DMS79 (cell line): ENCODE results near the gene BBOX1.
A peak's percentile ranks its signal among the peaks of the same experiment; 100 is the strongest.
"Not testable (repeated sequence)": the region's sequence is repeated elsewhere in the genome, so short reads cannot be mapped to it uniquely, and the experiment has no call there.

Experiments used
- DNase-seq: peaks from one replicate; lab custom pipeline; 2025; lab: John Stamatoyannopoulos, UW

BBOX1 gene

DNA sequence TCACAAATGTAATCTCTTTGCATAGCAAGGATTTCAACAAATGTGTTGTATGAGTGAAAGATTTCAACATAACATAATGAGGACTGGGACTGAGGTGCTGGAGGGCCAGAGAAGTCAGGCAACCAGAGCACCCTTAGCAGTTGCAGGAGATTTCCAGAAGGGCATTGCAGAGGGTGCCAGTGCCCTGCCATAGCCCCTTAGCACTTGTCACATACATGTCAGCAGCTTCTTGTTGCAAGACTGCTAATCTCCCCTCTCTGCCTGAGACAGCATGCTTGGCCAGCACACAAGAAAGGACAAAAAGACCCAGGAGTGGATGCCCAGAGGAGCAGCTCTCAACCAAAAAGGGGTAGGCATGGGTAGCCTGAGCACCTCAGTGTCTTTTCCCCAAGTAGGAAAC lies 43.2 kb downstream of the BBOX1 start:
- DNase-seq = no peak

- no peak for DNase-seq
Observed at GRCh38 chr11:27084518-27084917, 43.9 kb downstream of the BBOX1 start.

GRCh38 chr11:27085111-27085510 lies 44.5 kb downstream of the BBOX1 start:
- DNase-seq = no peak

- no peak for DNase-seq
Observed at GRCh38 chr11:27085605-27086004, 45.0 kb downstream of the BBOX1 start.

DNA sequence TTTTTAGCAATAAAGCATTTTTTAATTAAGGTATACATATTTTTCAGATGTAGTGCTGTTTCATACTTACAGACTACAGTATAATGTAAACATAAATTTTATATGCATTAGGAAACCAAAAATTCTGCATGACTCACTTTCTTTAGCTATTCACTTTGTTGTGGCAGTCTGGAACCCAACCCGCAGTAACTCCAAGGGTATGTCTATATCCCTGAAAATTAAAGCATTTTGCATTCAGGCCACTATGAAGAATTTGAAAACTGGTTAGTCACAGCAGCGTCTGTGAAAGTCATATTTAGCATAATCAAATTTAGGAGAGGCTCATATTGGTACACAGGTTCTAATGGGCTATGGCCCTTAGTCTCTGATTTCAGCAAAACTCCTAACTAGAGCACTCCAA lies 46.8 kb downstream of the BBOX1 start:
- DNase-seq = no peak

DNA sequence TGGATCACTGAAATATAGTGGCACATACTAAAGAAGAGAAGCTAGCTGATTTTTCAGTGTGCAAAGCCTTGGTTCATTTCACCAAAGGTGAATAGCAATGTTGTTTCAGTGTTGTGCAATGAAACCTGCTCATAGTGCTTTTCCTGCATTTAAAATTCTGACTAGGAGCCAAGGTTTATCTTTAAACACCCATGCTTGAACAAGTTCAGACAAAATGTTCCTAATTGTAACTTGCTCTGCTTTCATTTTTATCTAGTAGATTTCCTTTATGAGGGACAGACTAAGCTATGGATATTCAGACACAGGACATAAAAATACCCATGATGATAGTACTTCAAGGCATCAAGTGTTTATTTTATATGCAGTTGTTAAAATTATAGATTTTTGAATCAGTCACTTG lies 47.7 kb downstream of the BBOX1 start:
- DNase-seq = peak; percentile 42

GRCh38 chr11:27089746-27090145 lies 49.1 kb downstream of the BBOX1 start:
- DNase-seq = no peak

GRCh38 chr11:27090357-27090948 lies 49.8 kb downstream of the BBOX1 start:
- DNase-seq = not testable (repeated sequence)

DNA sequence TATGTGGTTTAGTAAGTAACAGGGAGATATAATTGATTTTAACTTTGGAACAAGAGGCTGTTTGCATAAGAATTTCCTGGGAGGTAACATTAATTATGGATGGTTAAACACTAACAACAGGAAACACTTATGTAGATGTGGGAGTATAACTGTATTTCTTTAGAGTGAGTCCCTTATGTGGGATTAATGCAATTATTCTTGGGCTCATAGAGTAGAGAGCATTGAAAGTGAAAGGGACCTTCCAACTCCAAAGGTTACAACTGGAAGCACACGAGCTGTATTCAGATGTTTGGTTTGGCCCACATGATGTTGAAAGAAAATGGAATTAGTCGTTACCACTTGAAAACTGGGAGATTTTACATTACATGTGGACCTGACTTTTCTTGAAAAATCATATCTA lies 53.5 kb downstream of the BBOX1 start:
- DNase-seq = no peak

DNA sequence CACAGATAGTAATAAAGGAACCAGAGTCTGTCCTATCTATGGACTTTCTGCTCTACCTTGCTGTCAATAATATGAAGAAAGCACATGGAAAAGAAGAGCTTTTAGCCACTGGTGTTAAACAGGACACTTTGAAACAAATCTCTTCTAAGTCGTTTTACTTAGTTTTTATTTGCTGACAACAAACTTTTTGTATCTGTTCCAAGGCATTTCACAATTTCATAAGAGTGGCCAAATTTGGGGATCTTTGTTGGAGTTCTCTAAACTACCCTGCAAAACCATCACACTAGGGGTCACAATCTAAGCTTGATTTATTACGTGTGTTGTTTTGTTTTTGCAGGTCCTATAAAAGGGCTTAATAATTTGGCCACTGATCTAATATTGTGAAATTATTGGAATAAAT lies 54.4 kb downstream of the BBOX1 start:
- no peak for DNase-seq

GRCh38 chr11:27095887-27096286 lies 55.3 kb downstream of the BBOX1 start:
- DNase-seq = no peak

DNA sequence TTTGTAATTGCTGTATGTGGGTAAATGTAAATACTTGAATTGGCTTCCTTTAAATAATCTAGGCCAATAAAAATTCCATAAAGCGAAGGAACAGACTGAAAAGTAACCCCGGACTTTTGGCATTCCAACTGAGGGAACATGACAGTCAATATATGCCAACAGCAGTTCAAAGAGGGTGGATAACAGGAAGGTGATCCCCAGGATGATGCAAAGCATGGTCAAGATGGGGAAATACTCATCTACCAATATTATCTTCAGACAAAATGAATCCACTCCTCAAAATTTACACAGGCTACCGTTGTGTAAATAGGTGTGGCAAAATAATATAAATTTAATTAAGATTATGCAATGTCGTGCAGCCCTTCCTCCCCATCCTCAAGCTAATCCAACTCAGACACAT lies 56.9 kb downstream of the BBOX1 start:
- no peak for DNase-seq

DNA sequence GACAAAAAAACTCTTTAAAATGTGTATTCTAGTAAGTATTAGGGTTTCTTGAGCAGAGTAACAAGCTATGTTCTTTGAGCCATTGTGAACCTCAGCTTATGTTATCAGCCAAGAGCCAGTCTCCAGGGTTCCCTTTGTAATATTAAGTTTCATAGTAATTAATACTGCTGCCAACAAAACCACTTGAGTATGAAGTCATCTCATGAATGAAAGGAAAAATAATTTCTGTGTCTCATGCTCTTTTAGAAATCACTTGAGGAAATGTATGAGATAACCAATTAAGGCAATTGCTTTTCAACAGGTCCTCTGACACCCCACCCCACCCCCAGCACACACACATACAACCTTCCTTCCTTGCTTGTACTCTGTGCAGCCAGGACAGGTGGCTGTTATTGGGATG lies 59.9 kb downstream of the BBOX1 start:
- DNase-seq = peak; percentile 87

GRCh38 chr11:27107548-27107947 lies 66.9 kb downstream of the BBOX1 start:
- DNase-seq = no peak

DNA sequence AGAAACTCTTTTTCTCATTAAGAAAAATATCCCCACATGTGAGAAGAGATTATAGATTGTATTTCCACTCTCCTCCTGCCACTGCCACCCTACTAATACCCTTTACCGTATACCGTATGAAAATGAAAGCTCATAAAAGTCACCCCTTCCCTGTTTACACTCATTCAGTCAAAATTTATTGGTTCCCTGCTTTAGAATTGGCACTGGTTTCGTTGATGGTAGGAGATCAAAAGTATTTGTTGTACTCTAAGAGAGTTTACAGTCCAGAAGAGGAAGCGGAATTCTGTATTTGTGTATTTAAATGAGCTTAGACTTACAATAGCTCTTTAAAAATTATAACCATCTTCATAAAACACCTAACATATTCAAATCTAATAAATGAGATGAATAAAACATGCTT lies 68.2 kb downstream of the BBOX1 start:
- no peak for DNase-seq

- DNase-seq = no peak
Observed at GRCh38 chr11:27111896-27112295, 71.3 kb downstream of the BBOX1 start.

GRCh38 chr11:27112946-27113345 lies 72.3 kb downstream of the BBOX1 start:
- DNase-seq = no peak

- no peak for DNase-seq
Observed at GRCh38 chr11:27115051-27115650, 74.5 kb downstream of the BBOX1 start.

DNA sequence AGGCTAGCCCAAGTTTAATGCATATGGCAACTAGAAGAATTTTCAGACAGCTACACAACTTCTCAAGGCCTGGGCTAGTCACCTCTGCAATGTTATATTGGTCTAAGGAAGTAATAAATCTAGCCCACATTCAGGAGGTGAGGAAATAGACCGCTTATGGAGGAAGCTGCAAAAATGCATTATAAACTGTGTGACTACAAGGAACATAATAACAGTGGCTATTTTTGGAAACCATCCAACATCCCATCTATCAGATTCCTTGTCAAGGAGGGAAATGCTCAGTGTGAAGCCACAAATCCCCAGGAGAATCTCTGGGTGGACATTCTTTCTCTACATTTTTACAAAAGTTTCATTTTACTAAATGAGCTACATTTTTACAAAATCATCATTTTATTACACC lies 76.1 kb downstream of the BBOX1 start:
- DNase-seq = no peak

DNA sequence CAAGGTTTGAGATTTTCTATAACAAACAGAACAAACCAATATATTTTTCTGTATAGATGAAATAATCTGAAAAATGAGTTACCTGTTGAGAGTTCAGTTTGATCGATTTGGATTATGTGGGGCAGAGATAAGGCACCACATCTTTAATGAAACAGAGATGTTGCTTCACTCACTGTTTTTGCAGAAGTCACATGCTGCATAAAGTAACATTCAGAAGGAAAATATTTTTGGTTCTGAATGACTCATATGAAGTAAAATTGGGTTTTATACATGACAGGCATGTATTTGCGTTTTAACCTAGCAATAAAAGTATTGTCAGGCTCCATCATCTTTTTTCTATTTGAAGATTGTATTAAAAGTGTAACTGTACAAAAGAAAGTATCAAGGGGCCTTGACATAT lies 77.8 kb downstream of the BBOX1 start:
- DNase-seq = no peak

GRCh38 chr11:27118949-27119348 lies 78.3 kb downstream of the BBOX1 start:
- DNase-seq = no peak

DNA sequence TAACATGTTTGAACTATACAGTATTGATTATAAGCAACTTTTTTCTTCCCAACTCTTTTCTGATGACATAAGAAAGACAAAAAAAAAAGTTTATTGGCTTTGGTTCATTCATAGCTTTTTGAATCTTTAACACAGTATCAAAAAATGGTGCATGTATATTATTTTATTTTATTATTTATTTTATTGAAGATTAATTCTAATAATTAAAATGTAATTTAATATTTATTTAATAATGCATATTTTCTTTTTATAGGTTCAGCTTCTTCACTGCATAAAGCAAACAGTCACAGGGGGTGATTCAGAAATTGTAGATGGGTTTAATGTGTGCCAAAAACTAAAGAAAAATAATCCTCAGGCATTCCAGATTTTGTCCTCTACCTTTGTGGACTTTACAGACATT lies 78.8 kb downstream of the BBOX1 start:
- DNase-seq = no peak

DNA sequence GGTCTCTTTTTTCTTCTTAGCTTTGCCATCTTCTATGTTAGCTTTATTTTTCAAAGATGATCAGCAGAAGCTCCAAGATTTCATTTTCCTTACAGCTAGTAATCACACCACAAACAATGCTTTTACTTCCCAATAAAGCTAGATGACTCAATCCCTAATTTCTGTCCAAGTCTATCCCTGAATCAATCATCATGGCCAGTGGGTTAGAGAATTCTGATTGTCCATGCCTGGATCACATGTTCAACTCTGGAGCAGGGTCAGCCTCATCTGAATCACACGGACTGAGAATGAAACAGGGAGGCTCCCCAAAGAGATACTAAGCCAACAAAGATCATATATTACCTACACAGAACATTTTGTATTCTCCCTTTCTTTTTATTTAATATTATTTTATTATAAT lies 79.6 kb downstream of the BBOX1 start:
- no peak for DNase-seq

GRCh38 chr11:27122001-27122400 lies 81.4 kb downstream of the BBOX1 start:
- DNase-seq = no peak
